ENCODE measurements around the gene SMTN. TPM values are rescaled to one million over a fixed set of nuclear protein-coding genes. Genes with fewer than 3 reads are reported as not detected.

SMTN gene
- polyA plus RNA-seq, 1 of the 3 experiments (the other 2 are of a cell fraction), result 30.4 TPM

- TF ChIP-seq, protein P1, sequence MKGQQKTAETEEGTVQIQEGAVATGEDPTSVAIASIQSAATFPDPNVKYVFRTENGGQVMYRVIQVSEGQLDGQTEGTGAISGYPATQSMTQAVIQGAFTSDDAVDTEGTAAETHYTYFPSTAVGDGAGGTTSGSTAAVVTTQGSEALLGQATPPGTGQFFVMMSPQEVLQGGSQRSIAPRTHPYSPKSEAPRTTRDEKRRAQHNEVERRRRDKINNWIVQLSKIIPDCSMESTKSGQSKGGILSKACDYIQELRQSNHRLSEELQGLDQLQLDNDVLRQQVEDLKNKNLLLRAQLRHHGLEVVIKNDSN (IDR thresholded peaks at IDR 0.05; ENCODE audit: borderline replicate concordance, low read depth), result no peak
- TF ChIP-seq TEAD4 (IDR thresholded peaks at IDR 0.05; ENCODE audit: borderline replicate concordance, insufficient read depth), result no peak
These were observed 38.1 kb downstream of the SMTN start (continued) for GRCh38 chr22:31119026-31119717.

DNA sequence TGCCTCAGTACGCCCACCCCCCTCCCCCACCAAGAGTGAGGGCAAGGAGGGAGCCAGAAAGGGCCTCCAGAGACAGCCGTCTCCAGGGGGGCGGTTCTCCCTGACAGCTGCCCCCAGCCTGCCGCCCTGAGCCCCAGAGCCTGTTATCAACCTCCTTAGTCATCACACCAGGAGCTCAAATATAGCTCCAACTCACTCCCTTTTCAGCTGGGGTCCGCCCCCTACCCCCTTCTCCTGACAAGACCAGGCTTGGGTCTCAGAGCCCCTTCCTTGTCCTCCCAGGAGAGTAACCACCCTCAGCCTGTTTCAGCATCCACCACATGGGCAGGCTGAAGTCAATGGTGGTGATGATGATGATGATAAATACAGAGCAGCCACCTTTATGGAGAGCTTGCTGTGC, 39.1 kb downstream of the SMTN start:
- no peak overlapping the region for H3K27ac ChIP-seq (ENCODE audit: low read depth in 2 of 2, low read length in 1 of 2)
- no peaks in the 10 kb centered on the region for H3K36me3 ChIP-seq (replicated peaks in 1 of 2; ENCODE audit: control insufficient read depth in 1 of 2, insufficient read depth in 2 of 2, low read length in 1 of 2)
- no peak for TF ChIP-seq NFIC (IDR thresholded peaks at IDR 0.05; ENCODE audit: borderline replicate concordance)
- TF ChIP-seq NRF1 (IDR thresholded peaks at IDR 0.05; ENCODE audit: low read depth, low read length), result no peak
- TF ChIP-seq RFX5 (IDR thresholded peaks at IDR 0.05; ENCODE audit: low read length), result no peak
- no peak for TF ChIP-seq FOXM1 (IDR thresholded peaks at IDR 0.05; ENCODE audit: low read depth)
- TF ChIP-seq, protein P2, sequence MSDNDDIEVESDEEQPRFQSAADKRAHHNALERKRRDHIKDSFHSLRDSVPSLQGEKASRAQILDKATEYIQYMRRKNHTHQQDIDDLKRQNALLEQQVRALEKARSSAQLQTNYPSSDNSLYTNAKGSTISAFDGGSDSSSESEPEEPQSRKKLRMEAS (IDR thresholded peaks at IDR 0.05; ENCODE audit: low read depth), result no peak
- TF ChIP-seq, protein P3, sequence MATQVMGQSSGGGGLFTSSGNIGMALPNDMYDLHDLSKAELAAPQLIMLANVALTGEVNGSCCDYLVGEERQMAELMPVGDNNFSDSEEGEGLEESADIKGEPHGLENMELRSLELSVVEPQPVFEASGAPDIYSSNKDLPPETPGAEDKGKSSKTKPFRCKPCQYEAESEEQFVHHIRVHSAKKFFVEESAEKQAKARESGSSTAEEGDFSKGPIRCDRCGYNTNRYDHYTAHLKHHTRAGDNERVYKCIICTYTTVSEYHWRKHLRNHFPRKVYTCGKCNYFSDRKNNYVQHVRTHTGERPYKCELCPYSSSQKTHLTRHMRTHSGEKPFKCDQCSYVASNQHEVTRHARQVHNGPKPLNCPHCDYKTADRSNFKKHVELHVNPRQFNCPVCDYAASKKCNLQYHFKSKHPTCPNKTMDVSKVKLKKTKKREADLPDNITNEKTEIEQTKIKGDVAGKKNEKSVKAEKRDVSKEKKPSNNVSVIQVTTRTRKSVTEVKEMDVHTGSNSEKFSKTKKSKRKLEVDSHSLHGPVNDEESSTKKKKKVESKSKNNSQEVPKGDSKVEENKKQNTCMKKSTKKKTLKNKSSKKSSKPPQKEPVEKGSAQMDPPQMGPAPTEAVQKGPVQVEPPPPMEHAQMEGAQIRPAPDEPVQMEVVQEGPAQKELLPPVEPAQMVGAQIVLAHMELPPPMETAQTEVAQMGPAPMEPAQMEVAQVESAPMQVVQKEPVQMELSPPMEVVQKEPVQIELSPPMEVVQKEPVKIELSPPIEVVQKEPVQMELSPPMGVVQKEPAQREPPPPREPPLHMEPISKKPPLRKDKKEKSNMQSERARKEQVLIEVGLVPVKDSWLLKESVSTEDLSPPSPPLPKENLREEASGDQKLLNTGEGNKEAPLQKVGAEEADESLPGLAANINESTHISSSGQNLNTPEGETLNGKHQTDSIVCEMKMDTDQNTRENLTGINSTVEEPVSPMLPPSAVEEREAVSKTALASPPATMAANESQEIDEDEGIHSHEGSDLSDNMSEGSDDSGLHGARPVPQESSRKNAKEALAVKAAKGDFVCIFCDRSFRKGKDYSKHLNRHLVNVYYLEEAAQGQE (IDR thresholded peaks at IDR 0.05; ENCODE audit: low read depth, low read length), result no peak
- no peak for TF ChIP-seq FOXJ3 (CRISPR knock-in tag; IDR thresholded peaks at IDR 0.05)
- no peak overlapping the region for H3K9ac ChIP-seq
- 33% methylated on average over 1 of the region's 5 CpGs for WGBS (ENCODE audit: low lambda C conversion rate)
- no peaks in the 10 kb centered on the region for H3K9me3 ChIP-seq
- H3K9me2 ChIP-seq, result no peaks in the 10 kb centered on the region
- H3K4me3 ChIP-seq (ENCODE audit: low read depth in 2 of 2, low read length in 1 of 2), result no peak overlapping the region
- POLR2A ChIA-PET, result no interaction called here
- H4K20me1 ChIP-seq (ENCODE audit: insufficient read depth), result no peaks in the 10 kb centered on the region
- H3K27me3 ChIP-seq (ENCODE audit: insufficient read depth), result no peaks in the 10 kb centered on the region
- no peaks in the 10 kb centered on the region for H3K79me2 ChIP-seq (ENCODE audit: insufficient read depth)
- H3K4me1 ChIP-seq (ENCODE audit: control insufficient read depth in 1 of 2, insufficient read depth in 2 of 2, low read depth in 1 of 2, low read length in 1 of 2), result peaks cover 0 to 34% of the 10 kb centered on the region in 2 experiments; a peak in 1 of 4 replicates
- no peaks in the 10 kb centered on the region for H3F3A ChIP-seq (replicated peaks; ENCODE audit: insufficient read depth)
- CTCF ChIA-PET, result interaction anchor here (1.0 to 8.2 kb wide), 2 partner anchors 11 to 24 kb away, joined by 3 to 52 read pairs; partner anchors contain the start of gene SELENOM
- H2AFZ ChIP-seq (ENCODE audit: low read depth), result no peak overlapping the region
- no peak overlapping the region for H3K4me2 ChIP-seq
- no peak for DNase-seq

DNA sequence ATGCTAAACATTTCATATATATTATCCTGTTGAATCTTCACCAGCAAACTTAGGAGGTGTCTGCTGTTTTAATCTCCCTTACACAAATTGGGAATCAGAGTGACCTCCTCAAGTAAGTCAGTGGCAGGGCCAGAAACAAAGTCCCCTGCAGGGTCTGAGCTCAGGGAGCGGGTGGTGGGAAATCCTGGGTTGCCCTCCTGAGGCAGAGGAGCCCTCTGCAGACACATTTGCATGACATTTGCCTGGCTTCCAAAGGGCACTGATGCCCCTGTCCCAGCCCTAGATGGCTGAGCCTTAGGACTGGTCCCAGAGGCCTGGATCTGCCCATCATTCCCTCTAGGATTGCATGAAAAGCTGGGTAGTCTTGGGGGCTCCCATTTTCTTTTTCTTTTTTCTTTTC, 39.5 kb downstream of the SMTN start:
- 100% methylated on average over 1 of the region's 1 CpG for WGBS (ENCODE audit: low lambda C conversion rate)
- Histone ChIP-seq H3K4me1 (ENCODE audit: control insufficient read depth in 1 of 2, insufficient read depth in 2 of 2, low read depth in 1 of 2, low read length in 1 of 2) (peaks cover 0 to 38% of the 10 kb centered on the region in 2 experiments; a peak in 1 of 4 replicates), H3F3A (replicated peaks; ENCODE audit: insufficient read depth) (no peaks in the 10 kb centered on the region), H3K27ac (ENCODE audit: low read depth in 2 of 2, low read length in 1 of 2) (no peak overlapping the region), H3K9me2 (no peaks in the 10 kb centered on the region), H3K79me2 (ENCODE audit: insufficient read depth) (no peaks in the 10 kb centered on the region), H3K36me3 (replicated peaks in 1 of 2; ENCODE audit: control insufficient read depth in 1 of 2, insufficient read depth in 2 of 2, low read length in 1 of 2) (no peaks in the 10 kb centered on the region), H3K9me3 (no peaks in the 10 kb centered on the region), H3K4me2 (no peak overlapping the region), H3K27me3 (ENCODE audit: insufficient read depth) (no peaks in the 10 kb centered on the region), H3K4me3 (ENCODE audit: low read depth in 2 of 2, low read length in 1 of 2) (no peak overlapping the region), H4K20me1 (ENCODE audit: insufficient read depth) (no peaks in the 10 kb centered on the region), H3K9ac (no peak overlapping the region), H2AFZ (ENCODE audit: low read depth) (no peak overlapping the region)
- DNase-seq, result no peak
- POLR2A ChIA-PET, result no interaction called here
- CTCF ChIA-PET, result interaction anchor here (1.0 to 8.2 kb wide), 3 partner anchors 12 to 36 kb away, joined by 3 to 52 read pairs (median 7); partner anchors contain the start of gene SELENOM
- TF ChIP-seq MXI1 (IDR thresholded peaks at IDR 0.05; ENCODE audit: low read depth, low read length), result no peak
- no peak for TF ChIP-seq TEAD4 (IDR thresholded peaks at IDR 0.05; ENCODE audit: borderline replicate concordance, insufficient read depth)
- TF ChIP-seq CTCF (IDR thresholded peaks at IDR 0.05), result no peak
- TF ChIP-seq FOXM1 (IDR thresholded peaks at IDR 0.05; ENCODE audit: low read depth), result no peak
- no peak for TF ChIP-seq RXRA (IDR thresholded peaks at IDR 0.05; ENCODE audit: borderline replicate concordance, low read depth)
- no peak for TF ChIP-seq RAD21 (IDR thresholded peaks at IDR 0.05; ENCODE audit: low read length)
- no peak for TF ChIP-seq FOSL2 (IDR thresholded peaks at IDR 0.05; ENCODE audit: borderline replicate concordance, low read depth)
- TF ChIP-seq, protein P4, sequence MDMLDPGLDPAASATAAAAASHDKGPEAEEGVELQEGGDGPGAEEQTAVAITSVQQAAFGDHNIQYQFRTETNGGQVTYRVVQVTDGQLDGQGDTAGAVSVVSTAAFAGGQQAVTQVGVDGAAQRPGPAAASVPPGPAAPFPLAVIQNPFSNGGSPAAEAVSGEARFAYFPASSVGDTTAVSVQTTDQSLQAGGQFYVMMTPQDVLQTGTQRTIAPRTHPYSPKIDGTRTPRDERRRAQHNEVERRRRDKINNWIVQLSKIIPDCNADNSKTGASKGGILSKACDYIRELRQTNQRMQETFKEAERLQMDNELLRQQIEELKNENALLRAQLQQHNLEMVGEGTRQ (IDR thresholded peaks at IDR 0.05; ENCODE audit: borderline replicate concordance, low read depth, low read length), result no peak

Data from SK-N-SH (cell line).